ENCODE measurements around the gene CDIPT.

Gene CDIPT

GRCh38 chr16:29831490-29831889 lies 31.5 kb downstream of the CDIPT start:
- DNase-seq (ENCODE audit: low read depth in 1 of 2, low spot score in 1 of 2): no peak

- no peak for DNase-seq (ENCODE audit: low read depth in 1 of 2, low spot score in 1 of 2)
Observed at GRCh38 chr16:29830774-29831173, 32.3 kb downstream of the CDIPT start.

GRCh38 chr16:29826342-29826695 lies 36.7 kb downstream of the CDIPT start:
- DNase-seq (ENCODE audit: low read depth in 1 of 2, low spot score in 1 of 2): no peak

DNA sequence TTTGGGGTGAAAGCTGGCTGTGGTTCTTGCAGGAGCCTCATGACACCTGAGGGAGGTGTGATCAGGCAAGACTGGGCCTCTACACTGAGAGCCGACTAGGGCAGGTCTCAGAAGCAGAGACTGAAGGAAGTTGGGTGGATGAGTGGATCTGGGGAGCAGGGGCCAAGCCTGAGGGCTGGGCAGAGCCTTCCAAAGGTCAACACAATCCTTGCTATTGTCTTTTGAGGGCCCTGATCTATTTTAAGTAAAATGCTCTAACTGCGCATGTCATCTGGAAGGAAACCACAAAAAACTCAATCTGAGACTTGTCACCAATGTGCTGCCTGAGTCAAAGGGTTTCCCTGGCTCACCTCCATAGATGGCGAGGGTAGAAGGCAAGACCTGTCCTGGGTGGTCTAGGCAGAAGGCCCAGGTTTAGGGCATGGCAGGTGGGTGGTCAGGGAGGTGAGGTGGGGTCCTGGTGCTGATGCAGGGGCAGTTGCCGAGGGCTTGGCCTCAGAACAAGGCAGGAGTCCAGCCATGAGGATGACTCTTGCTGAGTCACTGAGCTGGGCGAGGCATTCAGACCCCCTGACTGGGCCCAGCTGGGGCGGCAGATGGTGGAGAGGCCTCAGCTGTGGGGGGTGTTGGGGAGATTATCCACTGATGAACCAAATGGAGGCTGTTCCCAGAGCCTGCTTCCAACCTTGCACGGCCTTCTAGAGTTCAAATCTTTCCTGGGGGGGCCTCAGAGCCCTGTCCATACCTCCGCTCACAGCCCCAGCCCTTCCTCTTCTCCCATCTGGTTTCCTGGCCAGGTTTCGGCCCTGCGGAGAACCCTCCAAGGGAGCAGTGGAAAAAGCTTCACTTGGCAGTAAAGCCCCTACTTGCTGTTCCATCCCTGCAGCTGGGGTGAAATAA lies 37.6 kb downstream of the CDIPT start:
- DNase-seq (ENCODE audit: low read depth in 1 of 2, low spot score in 1 of 2): no peak

GRCh38 chr16:29824589-29825144 lies 38.4 kb downstream of the CDIPT start:
- no peak for DNase-seq (ENCODE audit: low read depth in 1 of 2, low spot score in 1 of 2)

- no peak for DNase-seq (ENCODE audit: low read depth in 1 of 2, low spot score in 1 of 2)
Observed at GRCh38 chr16:29821643-29822115, 41.3 kb downstream of the CDIPT start.

DNA sequence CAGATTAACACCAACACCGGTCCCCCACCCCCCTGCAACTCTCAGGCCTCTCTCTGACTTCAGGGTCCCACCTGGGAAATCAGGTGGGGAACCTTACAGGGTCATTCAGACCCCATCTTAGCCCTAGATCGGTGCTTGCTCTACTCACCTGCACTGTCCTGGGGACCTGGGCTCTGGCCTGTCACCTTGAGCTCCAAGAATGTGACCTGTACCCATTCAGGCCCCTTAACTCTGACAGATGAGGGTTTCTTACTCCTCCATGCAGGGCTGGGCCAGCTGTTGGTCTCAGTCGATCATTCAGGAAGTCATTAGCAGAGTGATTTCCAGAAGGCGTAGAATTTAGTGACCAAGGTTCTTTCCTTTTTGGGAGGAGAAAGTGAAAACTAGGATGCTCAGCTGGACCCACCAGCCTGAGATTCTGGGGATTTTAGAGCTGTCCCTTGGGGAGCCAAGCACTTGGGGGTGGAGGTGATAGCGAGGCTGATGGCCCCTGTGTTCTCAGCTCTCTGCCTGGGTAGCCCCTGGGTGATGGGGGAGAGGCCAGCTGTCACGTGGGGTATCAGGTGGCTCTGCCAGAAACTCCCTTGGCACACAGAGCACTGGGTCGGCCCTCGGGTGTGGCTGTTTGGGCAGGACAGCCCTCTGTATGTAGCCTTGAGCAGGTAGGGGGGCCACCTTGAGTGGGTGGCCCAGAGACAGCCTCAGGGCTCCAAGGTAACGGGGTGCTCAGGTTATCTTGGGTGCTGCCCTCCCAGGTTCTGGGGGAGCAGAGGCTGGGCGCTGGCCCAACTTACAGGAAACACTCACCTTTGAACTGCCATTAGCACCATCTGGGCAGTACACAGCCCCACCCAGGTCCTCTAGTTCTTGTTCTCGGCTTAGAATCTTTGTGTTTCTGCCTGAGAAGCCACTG lies 42.0 kb downstream of the CDIPT start:
- DNase-seq (ENCODE audit: low read depth in 1 of 2, low spot score in 1 of 2): no peak

GRCh38 chr16:29820271-29820701 lies 42.7 kb downstream of the CDIPT start, which contains the start of gene MVP:
Gene MVP (plus strand): TSS chr16:29820462. CDS start chr16:29830550, 10,088 bp downstream.
- DNase-seq (ENCODE audit: low read depth in 1 of 2, low spot score in 1 of 2): peak in 1 of 2 donors; percentile 39

GRCh38 chr16:29819506-29819905 lies 43.5 kb downstream of the CDIPT start:
- DNase-seq (ENCODE audit: low read depth in 1 of 2, low spot score in 1 of 2): no peak

DNA sequence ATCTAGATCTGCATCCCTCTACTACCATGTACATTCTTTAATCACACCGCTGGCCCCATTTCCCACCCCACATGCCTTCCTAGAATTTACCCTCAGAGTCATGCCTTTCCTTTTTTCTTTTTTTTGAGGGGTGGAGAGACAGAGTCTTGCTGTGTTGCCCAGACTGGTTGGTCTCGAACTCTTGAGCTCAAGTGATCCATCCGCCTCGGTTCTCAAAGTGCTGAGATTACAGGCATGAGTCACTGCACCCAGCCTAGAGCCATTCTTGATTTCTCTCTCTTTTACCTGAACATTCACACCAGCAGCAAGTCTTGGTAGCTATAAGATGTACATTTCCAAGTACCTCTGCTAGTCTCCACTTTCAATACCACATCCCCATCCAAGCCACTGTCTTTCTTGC lies 44.9 kb downstream of the CDIPT start:
- no peak for DNase-seq (ENCODE audit: low read depth in 1 of 2, low spot score in 1 of 2)

GRCh38 chr16:29816694-29817441 lies 46.2 kb downstream of the CDIPT start:
- DNase-seq (ENCODE audit: low read depth in 1 of 2, low spot score in 1 of 2): peak in 1 of 2 donors; percentile 40

- peak; percentile 96 to 98 for DNase-seq (ENCODE audit: low read depth in 1 of 2, low spot score in 1 of 2)
Observed at GRCh38 chr16:29815793-29816693, 47.0 kb downstream of the CDIPT start, which contains the start of gene PAGR1. Gene PAGR1 (plus strand): TSS chr16:29816152. CDS start chr16:29816526, 374 bp downstream.

GRCh38 chr16:29815032-29815721 lies 47.8 kb downstream of the CDIPT start:
- peak in 1 of 2 donors; percentile 42 for DNase-seq (ENCODE audit: low read depth in 1 of 2, low spot score in 1 of 2)

DNA sequence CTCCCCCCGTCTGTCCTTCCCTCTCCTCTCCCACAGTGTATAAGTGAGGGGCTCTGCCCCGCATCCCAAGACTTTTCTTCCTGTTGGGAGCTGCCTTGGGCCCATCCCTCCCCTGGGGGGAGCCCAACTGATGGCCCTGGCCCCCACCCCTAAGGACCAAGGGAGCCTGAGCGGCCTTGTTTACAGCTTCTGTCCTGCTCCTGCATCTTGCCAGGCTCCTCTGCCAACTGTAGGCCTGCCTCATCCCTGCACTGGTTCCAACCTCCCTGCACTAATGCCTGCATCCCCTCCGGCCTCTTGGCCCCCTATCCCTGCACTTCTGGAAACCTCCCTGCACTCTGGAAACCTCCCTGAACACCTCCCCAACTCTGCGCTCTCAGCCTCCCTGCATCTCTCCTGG lies 48.4 kb downstream of the CDIPT start:
- DNase-seq (ENCODE audit: low read depth in 1 of 2, low spot score in 1 of 2): no peak

DNA sequence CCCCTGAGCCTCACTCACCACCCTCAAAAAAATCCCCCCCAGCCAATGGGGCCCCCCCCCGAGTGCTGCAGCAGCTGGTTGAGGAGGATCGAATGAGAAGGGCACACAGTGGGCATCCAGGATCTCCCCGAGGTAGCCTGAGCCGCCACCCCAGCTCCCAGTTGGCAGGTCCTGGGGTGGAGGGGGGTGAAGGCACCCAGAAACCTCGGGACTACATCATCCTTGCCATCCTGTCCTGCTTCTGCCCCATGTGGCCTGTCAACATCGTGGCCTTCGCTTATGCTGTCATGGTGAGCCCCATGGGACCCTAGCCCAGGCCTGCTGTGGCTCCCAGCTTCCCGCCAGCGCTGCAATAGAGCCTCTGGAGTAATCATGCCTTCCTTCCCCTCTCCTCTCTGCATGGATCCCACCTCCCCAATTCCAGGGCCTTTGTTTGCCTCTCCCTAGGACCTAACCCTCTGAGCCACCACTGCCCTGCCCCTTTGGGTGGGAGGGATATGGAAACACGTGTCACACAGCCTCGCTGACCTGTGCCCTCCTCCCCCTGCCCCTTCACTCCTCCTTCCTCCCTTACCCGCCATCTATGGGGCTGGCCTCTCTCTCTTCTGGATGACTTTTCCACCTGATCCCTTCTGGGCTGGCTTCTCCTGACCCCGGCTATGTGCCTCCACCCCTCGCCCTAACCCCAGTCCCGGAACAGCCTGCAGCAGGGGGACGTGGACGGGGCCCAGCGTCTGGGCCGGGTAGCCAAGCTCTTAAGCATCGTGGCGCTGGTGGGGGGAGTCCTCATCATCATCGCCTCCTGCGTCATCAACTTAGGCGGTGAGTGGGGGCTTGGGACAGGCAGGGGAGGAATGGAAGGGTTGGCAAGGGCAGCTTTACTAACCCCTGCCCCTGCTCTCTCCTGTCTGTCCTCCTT lies 49.1 kb downstream of the CDIPT start:
- no peak for DNase-seq (ENCODE audit: low read depth in 1 of 2, low spot score in 1 of 2)

DNA sequence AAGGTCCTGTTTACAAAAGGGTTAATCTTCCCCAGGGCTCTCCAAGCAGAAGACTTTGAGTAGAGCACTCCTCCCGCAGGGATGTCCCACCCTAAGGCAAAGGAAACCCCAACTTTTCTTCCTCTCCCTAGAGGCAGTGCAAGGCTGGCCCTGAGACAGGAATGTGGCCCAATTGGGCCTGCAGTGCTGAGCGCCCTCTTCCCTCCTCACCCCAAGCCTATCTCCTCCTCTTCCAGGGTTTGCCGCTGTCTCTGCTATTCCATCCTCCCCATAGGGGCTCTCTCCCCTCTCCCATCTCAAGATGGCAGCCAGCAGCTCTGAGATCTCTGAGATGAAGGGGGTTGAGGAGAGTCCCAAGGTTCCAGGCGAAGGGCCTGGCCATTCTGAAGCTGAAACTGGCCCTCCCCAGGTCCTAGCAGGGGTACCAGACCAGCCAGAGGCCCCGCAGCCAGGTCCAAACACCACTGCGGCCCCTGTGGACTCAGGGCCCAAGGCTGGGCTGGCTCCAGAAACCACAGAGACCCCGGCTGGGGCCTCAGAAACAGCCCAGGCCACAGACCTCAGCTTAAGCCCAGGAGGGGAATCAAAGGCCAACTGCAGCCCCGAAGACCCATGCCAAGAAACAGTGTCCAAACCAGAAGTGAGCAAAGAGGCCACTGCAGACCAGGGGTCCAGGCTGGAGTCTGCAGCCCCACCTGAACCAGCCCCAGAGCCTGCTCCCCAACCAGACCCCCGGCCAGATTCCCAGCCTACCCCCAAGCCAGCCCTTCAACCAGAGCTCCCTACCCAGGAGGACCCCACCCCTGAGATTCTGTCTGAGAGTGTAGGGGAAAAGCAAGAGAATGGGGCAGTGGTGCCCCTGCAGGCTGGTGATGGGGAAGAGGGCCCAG lies 50.0 kb downstream of the CDIPT start:
- no peak for DNase-seq (ENCODE audit: low read depth in 1 of 2, low spot score in 1 of 2)

Data from stimulated activated CD4-positive, alpha-beta T cell treated with anti-CD3 and anti-CD28 coated beads, Interleukin-15, amount 100 ng/mL, for 1 hour (primary cell).